HCT116 (cell line): ENCODE results near the gene PAXIP1. TPM values are rescaled to one million over a fixed set of nuclear protein-coding genes. Genes with fewer than 3 reads are reported as not detected.

Experiments used
- ATAC-seq: fragments of 200-7000 bp; cut with Tn5 transposase; 2 replicates; pipeline ENCODE4 v1.9.1; 2020; ENCODE audit warnings: mild to moderate bottlenecking, moderate library complexity
- BruUV-seq: library from RNA; stranded (reverse); fragments of 400-500 nt; replicated peaks from 2 replicates; lab custom pipeline; 2021; lab: Mats Ljungman, UMichigan
- CTCF ChIA-PET: fragments of 300-600 bp; sonication (Branson Sonifier 250); formaldehyde crosslinking; loops from one replicate; lab custom pipeline; 2021; ENCODE audit warnings: antibody characterized with exemption; lab: Charles Lee
- POLR2A ChIA-PET: fragments of 300-600, 350-600 bp; sonication (Branson Sonifier 250); formaldehyde crosslinking; loops from one replicate; lab custom pipeline; 2021; ENCODE audit warnings: antibody characterized with exemption; lab: Charles Lee
- RAD21 ChIA-PET, 2 experiments: fragments of 300-600 bp; sonication (Branson Sonifier 250); formaldehyde crosslinking; loops; one replicate each; lab custom pipeline; 2023; ENCODE audit warnings: low total read pairs in 2 of 2; ENCODE audit not compliant: uncharacterized antibody in 2 of 2, unreplicated experiment in 2 of 2, low non-redundant PET in 1 of 2; lab: Charles Lee
- DNase-seq: peaks from one replicate; pipeline ENCODE4 v3.0.0-alpha.2; 2010; ENCODE audit warnings: low read depth, low spot score
- H2AFZ ChIP-seq: fragments of 200-600 bp; shearing (Covaris generic), sonication (generic); 2 replicates; pipeline ENCODE4 v1.6.1; 2017; ENCODE audit warnings: low read depth, mixed run types, mixed read lengths, antibody characterized with exemption, low read length; ENCODE audit not compliant: poor library complexity, severe bottlenecking
- H3K27ac ChIP-seq: 2 replicates; pipeline ENCODE4 v1.5.1; 2012; ENCODE audit warnings: low read depth, low read length
- H3K27me3 ChIP-seq: fragments of 200-600 bp; sonication (generic); 2 replicates; pipeline ENCODE4 v1.6.1; 2016; ENCODE audit warnings: mixed run types, low read length, mixed read lengths; ENCODE audit not compliant: insufficient read depth
- H3K36me3 ChIP-seq, 2 experiments: fragments of 200-500 bp in 1 of 2; fragments of 200-600 bp in 1 of 2; sonication (Bioruptor generic) in 1 of 2; sonication (generic) in 1 of 2; 2 replicates each; pipeline versions ENCODE4 v1.5.1 to v1.6.1; 2014 to 2016; ENCODE audit warnings: low read length in 2 of 2, inconsistent platforms in 1 of 2, mixed read lengths in 1 of 2, mixed run types in 1 of 2; ENCODE audit not compliant: insufficient read depth in 2 of 2, control insufficient read depth in 1 of 2
- H3K4me1 ChIP-seq, 2 experiments: fragments of 200-600 bp in 1 of 2; sonication (generic) in 1 of 2; 2 replicates each; pipeline versions ENCODE4 v1.5.1 to v1.6.1; 2012 to 2017; ENCODE audit warnings: low read length in 2 of 2, inconsistent platforms in 1 of 2, mild to moderate bottlenecking in 1 of 2, mixed read lengths in 1 of 2, mixed run types in 1 of 2, moderate library complexity in 1 of 2; ENCODE audit not compliant: insufficient read depth in 2 of 2, control insufficient read depth in 1 of 2
- H3K4me2 ChIP-seq: fragments of 200-600 bp; sonication (generic); 2 replicates; pipeline ENCODE4 v1.6.1; 2017; ENCODE audit warnings: mixed run types, low read length, mixed read lengths
- H3K4me3 ChIP-seq, 2 experiments: fragments of 200-600 bp in 1 of 2; sonication (generic) in 1 of 2; replicated peaks in 1 of 2; 2 replicates each; pipeline ENCODE4 v1.5.1; 2011 to 2016; ENCODE audit warnings: low read length in 2 of 2, control low read depth in 1 of 2, low read depth in 1 of 2, mild to moderate bottlenecking in 1 of 2, mixed read lengths in 1 of 2, mixed run types in 1 of 2
- H3K79me2 ChIP-seq: fragments of 200-600 bp; sonication (generic); 2 replicates; pipeline ENCODE4 v1.6.1; 2017; ENCODE audit warnings: mild to moderate bottlenecking, mixed run types, low read length, moderate library complexity, mixed read lengths; ENCODE audit not compliant: insufficient read depth
- H3K9ac ChIP-seq: fragments of 200-600 bp; sonication (generic); 2 replicates; pipeline ENCODE4 v1.6.1; 2016; ENCODE audit warnings: low read length, mixed read lengths
- H3K9me2 ChIP-seq: fragments of 200-600 bp; sonication (generic), shearing (Covaris generic); 2 replicates; pipeline ENCODE4 v1.6.1; 2017; ENCODE audit warnings: mixed run types, mild to moderate bottlenecking, moderate library complexity; ENCODE audit not compliant: insufficient read depth
- H3K9me3 ChIP-seq, 2 experiments: fragments of 200-500 bp in 1 of 2; fragments of 200-600 bp in 1 of 2; sonication (Bioruptor generic) in 1 of 2; sonication (generic) in 1 of 2; 2 replicates each; pipeline ENCODE4 v1.6.1; 2014 to 2017; ENCODE audit warnings: low read length in 2 of 2, mixed read lengths in 2 of 2, inconsistent platforms in 1 of 2, low read depth in 1 of 2, mild to moderate bottlenecking in 1 of 2, mixed run types in 1 of 2, moderate library complexity in 1 of 2; ENCODE audit not compliant: control insufficient read depth in 1 of 2, insufficient read depth in 1 of 2
- H4K20me1 ChIP-seq: fragments of 200-600 bp; sonication (generic), shearing (Covaris generic); 2 replicates; pipeline ENCODE4 v1.6.1; 2017; ENCODE audit warnings: mixed run types, mild to moderate bottlenecking, moderate library complexity; ENCODE audit not compliant: insufficient read depth
- CEBPB ChIP-seq: IDR thresholded peaks from 2 replicates; pipeline ENCODE4 v1.6.1; 2012; ENCODE audit warnings: low read depth
- CTCF ChIP-seq, 3 experiments: fragments of 200-600 bp in 1 of 3; sonication (generic) in 1 of 3; IDR thresholded peaks in 2 of 3; conservative IDR thresholded peaks in 1 of 3; 2 replicates each; pipeline ENCODE4 v1.5.1; 2012 to 2017; ENCODE audit warnings: low read depth in 2 of 3, low read length in 2 of 3, antibody characterized with exemption in 1 of 3, borderline replicate concordance in 1 of 3, control low read depth in 1 of 3, mild to moderate bottlenecking in 1 of 3, mixed read lengths in 1 of 3, mixed run types in 1 of 3, moderate library complexity in 1 of 3; ENCODE audit not compliant: insufficient read depth in 1 of 3
- EGR1 ChIP-seq: IDR thresholded peaks from 2 replicates; pipeline ENCODE4 v1.6.1; 2012; ENCODE audit warnings: low read depth
- JUND ChIP-seq: IDR thresholded peaks from 2 replicates; pipeline ENCODE4 v1.6.1; 2012
- MAX ChIP-seq: IDR thresholded peaks from 2 replicates; pipeline ENCODE4 v1.6.1; 2012
- POLR2A ChIP-seq: IDR thresholded peaks from 2 replicates; pipeline ENCODE4 v1.7.0; 2011; ENCODE audit warnings: borderline replicate concordance; ENCODE audit not compliant: insufficient read depth, insufficient read length; ENCODE audit errors: extremely low read depth
- SIN3A ChIP-seq: IDR thresholded peaks from 2 replicates; pipeline ENCODE4 v1.6.1; 2012; ENCODE audit warnings: low read depth
- SRF ChIP-seq: IDR thresholded peaks from 2 replicates; pipeline ENCODE4 v1.6.1; 2012; ENCODE audit warnings: low read depth
- TCF7L2 ChIP-seq: IDR thresholded peaks from 2 replicates; pipeline ENCODE4 v1.7.0; 2011; ENCODE audit warnings: borderline replicate concordance, inconsistent platforms; ENCODE audit not compliant: insufficient read depth, insufficient read length; ENCODE audit errors: extremely low read depth
- YY1 ChIP-seq: IDR thresholded peaks from 2 replicates; pipeline ENCODE4 v1.6.1; 2011; ENCODE audit warnings: low read length, low read depth, moderate library complexity, mild to moderate bottlenecking; ENCODE audit not compliant: insufficient replicate concordance; ENCODE audit errors: extremely low read depth
- ZBTB33 ChIP-seq: IDR thresholded peaks from 2 replicates; pipeline ENCODE4 v1.6.1; 2011; ENCODE audit warnings: mild to moderate bottlenecking, low read length, moderate library complexity; ENCODE audit not compliant: insufficient replicate concordance; ENCODE audit errors: extremely low read depth
- ZFX ChIP-seq: fragments of 450-650 bp; IDR thresholded peaks from 2 replicates; pipeline ENCODE4 v1.6.1; 2017
- intact Hi-C: fragments of 100-400 bp; cut with micrococcal nuclease; formaldehyde crosslinking; loops from 2 replicates; pipeline ENCODE4 v1.10.0; 2022
- total RNA-seq: library from RNA; stranded (reverse); gene quantifications from one replicate; pipeline ENCODE4 v1.2.1, GENCODE V29; 2021; ENCODE audit not compliant: unreplicated experiment

PAXIP1 gene
- total RNA-seq, 1 experiment from 2014 or later, result 20.4 TPM

GRCh38 chr7:154998481-154998880 is 4.4 kb downstream of the PAXIP1 start:
- ChIA-PET CTCF (no interaction called here), POLR2A (no interaction called here), RAD21 (no interaction called here)
- DNase-seq (no peak), ATAC-seq (no peak)
- H3K4me2 ChIP-seq, result no peak overlapping the region
- intact Hi-C loops, result no loop called here
- BruUV-seq, result no TSS peak
- peaks cover 0 to 12% of the 10 kb centered on the region in 2 experiments; a peak in 2 of 4 replicates for H3K4me1 ChIP-seq
- H4K20me1 ChIP-seq, result no peaks in the 10 kb centered on the region; the same call in 1 of the 2 replicates
- H3K27ac ChIP-seq, result no peak overlapping the region
- H3K27me3 ChIP-seq, result no peaks in the 10 kb centered on the region
- H3K36me3 ChIP-seq, result peaks cover 15 to 30% of the 10 kb centered on the region in 2 experiments; a peak in 3 of 4 replicates
- no peaks in the 10 kb centered on the region for H3K9me3 ChIP-seq
- no peak for TF ChIP-seq MAX
- peaks cover 84% of the 10 kb centered on the region for H3K79me2 ChIP-seq
- no peak overlapping the region for H2AFZ ChIP-seq
- H3K9me2 ChIP-seq, result no peaks in the 10 kb centered on the region
- no peak overlapping the region for H3K9ac ChIP-seq
- H3K4me3 ChIP-seq, result no peak overlapping the region

- Histone ChIP-seq H3K9ac (no peak overlapping the region), H3K9me3 (no peaks in the 10 kb centered on the region), H2AFZ (no peak overlapping the region), H3K4me3 (no peak overlapping the region), H3K4me1 (peaks cover 0 to 12% of the 10 kb centered on the region in 2 experiments; a peak in 2 of 4 replicates), H3K27me3 (no peaks in the 10 kb centered on the region), H3K27ac (no peak overlapping the region), H3K9me2 (no peaks in the 10 kb centered on the region), H3K36me3 (peaks cover 15 to 32% of the 10 kb centered on the region in 2 experiments; a peak in 3 of 4 replicates), H3K79me2 (peaks cover 89% of the 10 kb centered on the region), H4K20me1 (no peaks in the 10 kb centered on the region; the same call in 1 of the 2 replicates), H3K4me2 (no peak overlapping the region)
- DNase-seq, result no peak
- CTCF ChIA-PET, result no interaction called here
- RAD21 ChIA-PET, result no interaction called here
- POLR2A ChIA-PET, result no interaction called here
- TF ChIP-seq JUND (no peak), YY1 (no peak), CEBPB (no peak), ZBTB33 (no peak), CTCF (IDR thresholded peaks at IDR 0.05 in 2 of 3, conservative IDR thresholded peaks at IDR 0.05 in 1 of 3; ENCODE audit: borderline replicate concordance in 1 of 3, insufficient read depth in 1 of 3, low read depth in 2 of 3, low read length in 2 of 3) (no peak), POLR2A (no peak), EGR1 (no peak), MAX (no peak), SIN3A (no peak), TCF7L2 (no peak), ZFX (no peak), SRF (no peak)
- BruUV-seq, result no TSS peak
- intact Hi-C loops, result no loop called here
- no peak for ATAC-seq
Measured at GRCh38 chr7:154997840-154998370, 5.0 kb downstream of the PAXIP1 start.
